Skeletal muscle satellite cell (primary cell): ENCODE measurements around the gene CRHR2.

Experiments
- H3K27me3 ChIP-seq: 2 replicates; pipeline ENCODE4 v1.7.0; 2013; ENCODE audit warnings: low read length; ENCODE audit not compliant: control insufficient read depth, insufficient read depth
- H3K36me3 ChIP-seq: 2 replicates; pipeline ENCODE4 v1.7.0; 2013; ENCODE audit warnings: mild to moderate bottlenecking, control low read depth, low read length; ENCODE audit not compliant: insufficient read depth
- H3K4me1 ChIP-seq: 2 replicates; pipeline ENCODE4 v1.7.0; 2013; ENCODE audit warnings: low read length; ENCODE audit not compliant: control insufficient read depth, insufficient read depth
- H3K4me2 ChIP-seq: 2 replicates; pipeline ENCODE4 v1.7.0; 2013; ENCODE audit warnings: mild to moderate bottlenecking, low read length
- H3K4me3 ChIP-seq: 2 replicates; pipeline ENCODE4 v1.7.0; 2013; ENCODE audit warnings: low read length
- H3K9ac ChIP-seq: 2 replicates; pipeline ENCODE4 v1.7.0; 2013; ENCODE audit warnings: mild to moderate bottlenecking, low read depth, low read length, moderate library complexity
- H3K9me3 ChIP-seq: replicated peaks from 2 replicates; pipeline ENCODE4 v1.7.0; 2013; ENCODE audit warnings: mild to moderate bottlenecking, control low read depth, low read length

The CRHR2 gene

GRCh38 chr7:30705596-30705995, 23.3 kb upstream of the CRHR2 start:
- Histone ChIP-seq H3K9ac (no peak overlapping the region), H3K4me2 (no peak overlapping the region), H3K27me3 (peaks cover 86% of the 10 kb centered on the region), H3K9me3 (no peaks in the 10 kb centered on the region), H3K36me3 (no peaks in the 10 kb centered on the region), H3K4me3 (no peak overlapping the region), H3K4me1 (no peaks in the 10 kb centered on the region)

- H3K36me3 ChIP-seq: no peaks in the 10 kb centered on the region
- H3K9me3 ChIP-seq: no peaks in the 10 kb centered on the region
- H3K4me1 ChIP-seq: no peaks in the 10 kb centered on the region
- H3K9ac ChIP-seq: no peak overlapping the region
- H3K27me3 ChIP-seq: peaks cover 89% of the 10 kb centered on the region
- no peak overlapping the region for H3K4me2 ChIP-seq
- no peak overlapping the region for H3K4me3 ChIP-seq
Observed at GRCh38 chr7:30705008-30705407, 22.8 kb upstream of the CRHR2 start.

DNA sequence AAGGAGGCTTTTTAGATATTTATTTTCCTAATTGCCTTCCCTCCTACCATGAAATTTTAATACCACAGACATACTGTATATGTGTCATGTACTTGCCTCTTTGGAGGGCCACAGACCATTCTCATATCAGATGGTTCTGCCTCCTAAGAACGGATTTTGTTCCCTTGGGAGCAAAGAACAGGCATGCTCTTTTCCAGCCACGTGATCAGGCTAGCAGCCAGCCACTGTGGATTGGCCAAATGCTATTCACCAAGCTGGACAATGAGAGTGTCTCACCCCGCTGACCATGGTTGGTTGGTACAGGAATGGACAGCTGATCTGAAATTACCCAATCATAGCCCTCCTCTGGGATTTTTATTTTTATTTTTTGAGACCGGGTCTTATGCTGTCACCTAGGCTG, 21.5 kb upstream of the CRHR2 start:
- H3K27me3 ChIP-seq: peaks cover 79% of the 10 kb centered on the region
- no peaks in the 10 kb centered on the region for H3K4me1 ChIP-seq
- no peaks in the 10 kb centered on the region for H3K36me3 ChIP-seq
- H3K4me3 ChIP-seq: no peak overlapping the region
- no peak overlapping the region for H3K9ac ChIP-seq
- H3K9me3 ChIP-seq: no peaks in the 10 kb centered on the region
- no peak overlapping the region for H3K4me2 ChIP-seq

- Histone ChIP-seq H3K4me3 (no peak overlapping the region), H3K36me3 (no peaks in the 10 kb centered on the region), H3K9ac (no peak overlapping the region), H3K27me3 (peaks cover 80% of the 10 kb centered on the region), H3K9me3 (no peaks in the 10 kb centered on the region), H3K4me2 (no peak overlapping the region), H3K4me1 (no peaks in the 10 kb centered on the region)
Observed at GRCh38 chr7:30702200-30702599, 19.9 kb upstream of the CRHR2 start.

- H3K27me3 ChIP-seq: peaks cover 75% of the 10 kb centered on the region
Observed at GRCh38 chr7:30700941-30701340, 18.7 kb upstream of the CRHR2 start.

DNA sequence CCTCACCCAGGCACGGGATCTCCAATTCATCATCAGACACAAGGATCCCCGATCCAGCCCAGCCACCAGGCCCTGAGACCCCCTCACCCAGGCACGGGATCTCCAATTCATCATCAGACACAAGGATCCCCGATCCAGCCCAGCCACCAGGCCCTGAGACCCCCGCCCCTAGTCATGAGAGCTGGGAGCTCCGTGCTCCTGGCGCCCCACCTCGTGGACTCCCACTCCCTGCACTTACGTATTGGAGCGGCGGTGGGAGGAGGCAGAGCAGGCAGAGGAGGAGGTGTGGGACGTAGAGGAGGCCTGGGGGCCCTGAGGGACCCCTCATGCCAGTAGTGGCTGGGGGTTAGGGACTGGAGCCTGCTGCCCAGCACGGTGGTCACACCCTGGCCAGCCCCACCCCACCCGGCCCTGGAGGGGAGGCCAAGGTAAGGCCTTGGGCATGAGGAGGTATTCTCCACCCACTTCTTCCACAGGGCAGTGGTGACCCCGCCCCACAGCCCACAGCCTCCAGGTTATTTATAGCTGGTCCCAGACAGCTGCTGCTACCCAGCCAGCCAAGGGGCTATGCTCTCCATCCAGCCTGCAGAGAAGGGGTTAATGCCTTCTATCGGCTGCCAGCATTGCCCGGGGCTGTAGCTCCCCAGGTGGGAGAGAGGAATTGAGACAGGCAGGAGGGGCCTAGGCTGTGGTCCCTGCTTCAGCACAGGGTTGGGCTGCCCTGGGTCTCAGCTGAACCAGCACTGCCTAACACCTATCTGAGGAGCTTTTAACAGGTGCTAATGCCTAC, 17.6 kb upstream of the CRHR2 start:
- H3K4me1 ChIP-seq: no peaks in the 10 kb centered on the region
- H3K27me3 ChIP-seq: peaks cover 70% of the 10 kb centered on the region
- H3K36me3 ChIP-seq: no peaks in the 10 kb centered on the region
- H3K9ac ChIP-seq: no peak overlapping the region
- no peak overlapping the region for H3K4me3 ChIP-seq
- H3K4me2 ChIP-seq: no peak overlapping the region
- no peaks in the 10 kb centered on the region for H3K9me3 ChIP-seq

More at GRCh38 chr7:30700941-30701340, 18.7 kb upstream of the CRHR2 start:
- H3K4me1 ChIP-seq: no peaks in the 10 kb centered on the region
- no peak overlapping the region for H3K4me2 ChIP-seq
- no peaks in the 10 kb centered on the region for H3K9me3 ChIP-seq
- H3K4me3 ChIP-seq: no peak overlapping the region
- no peaks in the 10 kb centered on the region for H3K36me3 ChIP-seq
- H3K9ac ChIP-seq: no peak overlapping the region

DNA sequence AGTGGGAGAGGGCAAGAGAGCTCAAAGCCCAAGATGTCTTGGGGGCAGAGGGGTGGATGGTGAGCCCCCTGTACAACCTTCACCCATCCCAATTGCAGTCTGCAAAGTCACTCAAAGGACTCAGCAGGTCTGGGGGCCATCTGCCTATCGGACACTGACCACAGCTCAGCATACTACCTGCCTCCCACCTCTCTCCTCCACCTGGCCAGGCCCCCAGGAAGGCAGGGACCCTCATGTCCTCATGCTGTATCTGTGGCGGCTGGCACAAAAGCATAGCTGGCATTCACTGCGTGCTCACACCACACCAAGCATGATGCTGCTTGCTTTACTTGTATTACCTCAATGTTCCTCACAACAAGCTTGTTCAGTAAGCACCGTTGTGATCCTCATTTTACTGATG, 16.2 kb upstream of the CRHR2 start:
- Histone ChIP-seq H3K27me3 (peaks cover 72% of the 10 kb centered on the region), H3K4me1 (no peaks in the 10 kb centered on the region), H3K4me2 (no peak overlapping the region), H3K9ac (no peak overlapping the region), H3K36me3 (no peaks in the 10 kb centered on the region), H3K9me3 (no peaks in the 10 kb centered on the region), H3K4me3 (no peak overlapping the region)

GRCh38 chr7:30697719-30698460, 15.6 kb upstream of the CRHR2 start:
- H3K9me3 ChIP-seq: no peaks in the 10 kb centered on the region
- H3K4me1 ChIP-seq: no peaks in the 10 kb centered on the region
- H3K27me3 ChIP-seq: peaks cover 67% of the 10 kb centered on the region
- H3K9ac ChIP-seq: no peak overlapping the region
- no peak overlapping the region for H3K4me2 ChIP-seq
- H3K4me3 ChIP-seq: no peak overlapping the region
- H3K36me3 ChIP-seq: no peaks in the 10 kb centered on the region

DNA sequence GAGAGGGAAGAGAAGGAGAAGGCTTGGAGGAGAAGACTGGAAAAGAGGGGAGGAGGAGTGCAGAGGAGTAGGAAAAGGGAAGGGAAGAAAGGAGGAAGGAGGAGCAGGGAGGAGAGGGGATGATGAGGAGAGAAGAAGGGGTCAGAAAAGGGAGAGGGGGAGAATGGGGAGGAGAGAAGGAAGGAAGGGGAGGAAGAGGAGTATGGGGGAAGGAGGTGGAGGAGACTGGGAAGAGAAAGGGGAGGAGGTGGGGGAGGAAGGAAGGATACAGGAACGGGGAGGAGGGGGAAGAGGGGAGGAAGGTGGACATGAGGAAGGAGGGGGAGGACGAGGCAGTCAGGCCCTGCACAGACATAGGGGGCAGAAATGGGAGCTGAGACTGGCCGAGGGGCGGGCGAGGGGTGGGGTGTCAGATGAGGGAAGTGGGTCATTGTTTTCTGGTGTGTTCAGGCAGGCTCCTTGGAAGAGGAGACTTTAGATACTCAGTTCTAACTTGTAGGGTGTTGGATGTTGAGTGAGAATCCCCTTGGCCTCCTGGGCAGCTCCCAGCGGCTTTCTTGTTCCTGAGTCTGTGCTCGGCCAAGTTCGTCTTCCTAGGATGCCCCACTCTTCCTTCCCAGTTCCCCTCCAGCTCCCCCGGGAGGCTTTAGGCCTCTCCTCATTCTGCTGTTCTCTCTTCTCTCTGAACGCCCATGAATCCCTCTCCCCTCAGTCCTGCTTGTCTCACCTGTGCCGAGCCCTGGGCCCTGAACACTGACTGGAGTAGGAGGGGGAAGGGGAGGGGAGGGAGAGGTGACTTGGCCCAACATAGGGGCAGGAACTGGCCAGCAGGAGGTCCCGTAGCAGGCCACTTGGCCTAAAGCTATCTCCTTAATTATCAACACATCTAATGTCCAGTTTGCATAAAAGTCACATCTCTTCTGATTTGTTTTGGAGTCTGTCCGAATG, 12.8 kb upstream of the CRHR2 start:
- H3K9ac ChIP-seq: no peak overlapping the region
- no peaks in the 10 kb centered on the region for H3K4me1 ChIP-seq
- H3K4me3 ChIP-seq: no peak overlapping the region
- peaks cover 55% of the 10 kb centered on the region for H3K27me3 ChIP-seq
- H3K4me2 ChIP-seq: no peak overlapping the region
- H3K9me3 ChIP-seq: no peaks in the 10 kb centered on the region
- H3K36me3 ChIP-seq: no peaks in the 10 kb centered on the region

- no peak overlapping the region for H3K4me2 ChIP-seq
- no peaks in the 10 kb centered on the region for H3K9me3 ChIP-seq
- H3K9ac ChIP-seq: no peak overlapping the region
- H3K4me1 ChIP-seq: no peaks in the 10 kb centered on the region
- H3K27me3 ChIP-seq: peaks cover 54% of the 10 kb centered on the region
- no peak overlapping the region for H3K4me3 ChIP-seq
- no peaks in the 10 kb centered on the region for H3K36me3 ChIP-seq
Observed at GRCh38 chr7:30694218-30694745, 12.0 kb upstream of the CRHR2 start.

- Histone ChIP-seq H3K36me3 (no peaks in the 10 kb centered on the region), H3K4me2 (no peak overlapping the region), H3K9ac (no peak overlapping the region), H3K9me3 (no peaks in the 10 kb centered on the region), H3K4me1 (no peaks in the 10 kb centered on the region), H3K4me3 (no peak overlapping the region), H3K27me3 (peaks cover 45% of the 10 kb centered on the region)
Observed at GRCh38 chr7:30692882-30693281, 10.6 kb upstream of the CRHR2 start.
